ENCODE data around the gene OTUB2.

The OTUB2 gene

GRCh38 chr14:93981316-93982229, 44.6 kb upstream of the OTUB2 start:
- no peak overlapping the region for H3K27ac ChIP-seq
- TF ChIP-seq CTCF (conservative IDR thresholded peaks at IDR 0.05), result no peak

GRCh38 chr14:93982230-93983007, 43.7 kb upstream of the OTUB2 start:
- H3K27ac ChIP-seq, result no peak overlapping the region
- TF ChIP-seq CTCF (conservative IDR thresholded peaks at IDR 0.05), result no peak

- no peak overlapping the region for H3K27ac ChIP-seq
- TF ChIP-seq CTCF (conservative IDR thresholded peaks at IDR 0.05), result no peak
Observed at GRCh38 chr14:93984070-93984469, 42.1 kb upstream of the OTUB2 start.

GRCh38 chr14:93984987-93985410, 41.1 kb upstream of the OTUB2 start:
- H3K27ac ChIP-seq, result no peak overlapping the region
- TF ChIP-seq CTCF (conservative IDR thresholded peaks at IDR 0.05), result 0 out of 2 replicates have a peak, but pooled peaks have one; percentile 8

GRCh38 chr14:93986955-93987354, 39.2 kb upstream of the OTUB2 start:
- TF ChIP-seq CTCF (conservative IDR thresholded peaks at IDR 0.05), result no peak
- H3K27ac ChIP-seq, result no peak overlapping the region

GRCh38 chr14:93987376-93987775, 38.8 kb upstream of the OTUB2 start:
- H3K27ac ChIP-seq, result no peak overlapping the region
- no peak for TF ChIP-seq CTCF (conservative IDR thresholded peaks at IDR 0.05)

- TF ChIP-seq CTCF (conservative IDR thresholded peaks at IDR 0.05), result no peak
- no peak overlapping the region for H3K27ac ChIP-seq
Observed at GRCh38 chr14:93987815-93988476, 38.2 kb upstream of the OTUB2 start.
